H1 (cell line): ENCODE measurements around the gene MDK.

Experiments used
- ATF2 ChIP-seq: IDR thresholded peaks from 2 replicates; pipeline ENCODE4 v1.6.1; 2012; ENCODE audit warnings: low read length, inconsistent platforms
- BRCA1 ChIP-seq: IDR thresholded peaks from 2 replicates; pipeline ENCODE4 v1.6.1; 2012; ENCODE audit warnings: low read depth, low read length, improper control_type of control experiment
- CTCF ChIP-seq, 3 experiments: IDR thresholded peaks; 1 replicate in 2 of 3; 2 replicates in 1 of 3; pipeline versions ENCODE4 v1.5.1 to v1.6.1; 2011; ENCODE audit warnings: low read length in 3 of 3, mild to moderate bottlenecking in 3 of 3, inconsistent platforms in 2 of 3, low read depth in 1 of 3, moderate library complexity in 1 of 3; ENCODE audit not compliant: insufficient read depth in 1 of 3; ENCODE audit errors: control extremely low read depth in 1 of 3
- EZH2 ChIP-seq: fragments of 200-600 bp; sonication (generic); IDR thresholded peaks from 2 replicates; pipeline ENCODE4 v1.7.1; 2012; ENCODE audit warnings: low read depth, mild to moderate bottlenecking, moderate library complexity, low read length, inconsistent platforms; ENCODE audit not compliant: severe bottlenecking
- JUN ChIP-seq: IDR thresholded peaks from 2 replicates; pipeline ENCODE4 v1.6.1; 2011; ENCODE audit warnings: low read depth, mild to moderate bottlenecking, improper control_type of control experiment, low read length
- JUND ChIP-seq: IDR thresholded peaks from 2 replicates; pipeline ENCODE4 v1.6.1; 2011; ENCODE audit warnings: mild to moderate bottlenecking, improper control_type of control experiment, low read length
- KDM1A ChIP-seq: fragments of 200-600, 300-600 bp; sonication (generic); IDR thresholded peaks from 2 replicates; pipeline ENCODE4 v1.7.1; 2016; ENCODE audit warnings: mild to moderate bottlenecking, low read length, borderline replicate concordance
- MAFK ChIP-seq: IDR thresholded peaks from 2 replicates; pipeline ENCODE4 v1.6.1; 2012; ENCODE audit warnings: low read depth, mild to moderate bottlenecking, improper control_type of control experiment, low read length
- POLR2A ChIP-seq, 2 experiments: IDR thresholded peaks; 1 replicate in 1 of 2; 2 replicates in 1 of 2; pipeline ENCODE4 v1.6.1; 2011; ENCODE audit warnings: low read depth in 2 of 2, low read length in 2 of 2, mild to moderate bottlenecking in 2 of 2; ENCODE audit errors: control extremely low read depth in 1 of 2
- POLR2AphosphoS5 ChIP-seq: IDR thresholded peaks from 2 replicates; pipeline ENCODE4 v1.6.1; 2011; ENCODE audit warnings: low read depth, low read length
- POU5F1 ChIP-seq: IDR thresholded peaks from 2 replicates; pipeline ENCODE4 v1.6.1; 2011; ENCODE audit warnings: low read depth, mild to moderate bottlenecking, low read length, moderate library complexity
- RBBP5 ChIP-seq: IDR thresholded peaks from 2 replicates; pipeline ENCODE4 v1.7.1; 2012; ENCODE audit warnings: low read depth, mild to moderate bottlenecking, inconsistent platforms, low read length, moderate library complexity, borderline replicate concordance
- SRF ChIP-seq: IDR thresholded peaks from 2 replicates; pipeline ENCODE4 v1.6.1; 2011; ENCODE audit warnings: mild to moderate bottlenecking, low read depth, low read length, moderate library complexity

- TF ChIP-seq ATF2 = no peak
- TF ChIP-seq CTCF (IDR thresholded peaks at IDR 0.05; ENCODE audit: control extremely low read depth in 1 of 3, insufficient read depth in 1 of 3, low read depth in 1 of 3, low read length in 3 of 3) = no peak
- no peak for TF ChIP-seq JUND
- no peak for TF ChIP-seq POLR2AphosphoS5
- TF ChIP-seq JUN = no peak
- TF ChIP-seq EZH2 = no peak
- TF ChIP-seq KDM1A = no peak
- TF ChIP-seq POLR2A (IDR thresholded peaks at IDR 0.05; ENCODE audit: control extremely low read depth in 1 of 2, low read depth in 2 of 2, low read length in 2 of 2) = no peak
- TF ChIP-seq SRF = no peak
- no peak for TF ChIP-seq BRCA1
- no peak for TF ChIP-seq MAFK
- no peak for TF ChIP-seq POU5F1
- TF ChIP-seq RBBP5 = no peak
Observed at GRCh38 chr11:46413760-46414465, 32.4 kb downstream of the MDK start.
